HepG2 (cell line): ENCODE data around the gene ARHGEF40. TPM values are rescaled to one million over a fixed set of nuclear protein-coding genes. Genes with fewer than 3 reads are reported as not detected.

ENCODE experiments used
- AKAP8 ChIP-seq: sonication (generic); formaldehyde crosslinking; IDR thresholded peaks from 2 replicates; pipeline ENCODE4 v1.5.1; 2020; ENCODE audit warnings: mild to moderate bottlenecking, missing genetic modification reagents
- CEBPB ChIP-seq: IDR thresholded peaks from 2 replicates; pipeline ENCODE4 v1.6.1; 2011; ENCODE audit warnings: low read depth, low read length, improper control_type of control experiment, borderline replicate concordance
- EP300 ChIP-seq, 3 experiments: sonication (generic) in 1 of 3; formaldehyde crosslinking in 1 of 3; IDR thresholded peaks; 2 replicates each; pipeline versions ENCODE4 v1.5.1 to v1.6.1; 2011 to 2020; ENCODE audit warnings: low read depth in 2 of 3, low read length in 2 of 3, borderline replicate concordance in 1 of 3, improper control_type of control experiment in 1 of 3, mild to moderate bottlenecking in 1 of 3, missing genetic modification reagents in 1 of 3, moderate library complexity in 1 of 3
- FOXK1 ChIP-seq: sonication (generic); formaldehyde crosslinking; IDR thresholded peaks from 2 replicates; pipeline ENCODE4 v1.4.0; 2020; ENCODE audit warnings: low read depth, missing genetic modification reagents, borderline replicate concordance
- KDM1A ChIP-seq: IDR thresholded peaks from 2 replicates; pipeline ENCODE4 v1.6.1; 2016; ENCODE audit warnings: missing compliant biosample characterization
- KDM2A ChIP-seq: sonication (generic); formaldehyde crosslinking; IDR thresholded peaks from 2 replicates; pipeline ENCODE4 v1.4.0; 2020; ENCODE audit warnings: low read depth, missing genetic modification reagents, borderline replicate concordance
- KLF9 ChIP-seq: IDR thresholded peaks from 2 replicates; pipeline ENCODE4 v1.6.1; 2016; ENCODE audit warnings: low read depth
- RXRA ChIP-seq: sonication (generic); formaldehyde crosslinking; IDR thresholded peaks from 2 replicates; pipeline ENCODE4 v1.5.1; 2020; ENCODE audit warnings: missing genetic modification reagents
- SMAD3 ChIP-seq: sonication (generic); formaldehyde crosslinking; IDR thresholded peaks from 2 replicates; pipeline ENCODE4 v1.4.0; 2020; ENCODE audit warnings: missing genetic modification reagents
- TARDBP ChIP-seq: sonication (generic); formaldehyde crosslinking; IDR thresholded peaks from 2 replicates; pipeline ENCODE4 v1.8.0; 2022; ENCODE audit warnings: mild to moderate bottlenecking, missing genetic modification reagents
- TBL1XR1 ChIP-seq: fragments of 150-350 bp; IDR thresholded peaks from 2 replicates; pipeline ENCODE4 v1.6.1; 2014; ENCODE audit warnings: borderline replicate concordance, low read length; ENCODE audit not compliant: partially characterized antibody
- YEATS2 ChIP-seq: sonication (generic); formaldehyde crosslinking; IDR thresholded peaks from 2 replicates; pipeline ENCODE4 v1.4.0; 2020; ENCODE audit warnings: missing genetic modification reagents, borderline replicate concordance
- ZNF501 ChIP-seq: sonication (generic); formaldehyde crosslinking; IDR thresholded peaks from 2 replicates; pipeline ENCODE4 v1.5.1; 2020; ENCODE audit warnings: mild to moderate bottlenecking, moderate library complexity, missing genetic modification reagents
- ZNF543 ChIP-seq: sonication (generic); formaldehyde crosslinking; IDR thresholded peaks from 2 replicates; pipeline ENCODE4 v1.4.0; 2020; ENCODE audit warnings: mild to moderate bottlenecking, missing genetic modification reagents
- ZNF670 ChIP-seq: sonication (generic); formaldehyde crosslinking; IDR thresholded peaks from 2 replicates; pipeline ENCODE4 v1.8.0; 2022; ENCODE audit warnings: mild to moderate bottlenecking, missing genetic modification reagents, borderline replicate concordance
- ZSCAN9 ChIP-seq: IDR thresholded peaks from 2 replicates; pipeline ENCODE4 v1.6.1; 2016; ENCODE audit warnings: borderline replicate concordance
- polyA plus RNA-seq, 8 experiments: library from polyadenylated mRNA; depleted of rRNA in 3 of 8; stranded (reverse) in 7 of 8; unstranded in 1 of 8; fragments of >200 nt; fragmentation: Illumina TruSeq in 4 of 8; extraction: Trizol in 4 of 8; gene quantifications; 2 replicates each; pipeline versions ENCODE4 v1.2.1 to v1.2.3, GENCODE V29; 2011 to 2016; ENCODE audit warnings: low read depth in 4 of 8, missing spikeins in 1 of 8, mixed read lengths in 1 of 8; ENCODE audit not compliant: insufficient read depth in 1 of 8
- total RNA-seq, 5 experiments: library from RNA; depleted of rRNA; stranded (reverse); fragments of >200 nt; fragmentation: Illumina TruSeq; extraction: Trizol; gene quantifications; 2 replicates each; pipeline ENCODE4 v1.2.3, GENCODE V29; 2016; ENCODE audit warnings: low read depth in 1 of 5
- TF ChIP-seq, protein P1 (sequence below): sonication (generic); formaldehyde crosslinking; IDR thresholded peaks from 2 replicates; pipeline ENCODE4; 2020; ENCODE audit warnings: missing genetic modification reagents, mild to moderate bottlenecking, borderline replicate concordance
- TF ChIP-seq, protein P2 (sequence below): sonication (generic); formaldehyde crosslinking; IDR thresholded peaks from 2 replicates; pipeline ENCODE4 v1.4.0; 2020; ENCODE audit warnings: missing genetic modification reagents
- TF ChIP-seq, protein P3 (sequence below): sonication (generic); formaldehyde crosslinking; IDR thresholded peaks from 2 replicates; pipeline ENCODE4 v1.5.1; 2020; ENCODE audit warnings: mild to moderate bottlenecking, moderate library complexity, missing genetic modification reagents

The ARHGEF40 gene
- total and polyA plus RNA-seq, 2 of the 13 experiments (the other 11 are each of a cell fraction or from before 2014, with no cell fraction given), result 28.1 to 78.1 TPM

DNA sequence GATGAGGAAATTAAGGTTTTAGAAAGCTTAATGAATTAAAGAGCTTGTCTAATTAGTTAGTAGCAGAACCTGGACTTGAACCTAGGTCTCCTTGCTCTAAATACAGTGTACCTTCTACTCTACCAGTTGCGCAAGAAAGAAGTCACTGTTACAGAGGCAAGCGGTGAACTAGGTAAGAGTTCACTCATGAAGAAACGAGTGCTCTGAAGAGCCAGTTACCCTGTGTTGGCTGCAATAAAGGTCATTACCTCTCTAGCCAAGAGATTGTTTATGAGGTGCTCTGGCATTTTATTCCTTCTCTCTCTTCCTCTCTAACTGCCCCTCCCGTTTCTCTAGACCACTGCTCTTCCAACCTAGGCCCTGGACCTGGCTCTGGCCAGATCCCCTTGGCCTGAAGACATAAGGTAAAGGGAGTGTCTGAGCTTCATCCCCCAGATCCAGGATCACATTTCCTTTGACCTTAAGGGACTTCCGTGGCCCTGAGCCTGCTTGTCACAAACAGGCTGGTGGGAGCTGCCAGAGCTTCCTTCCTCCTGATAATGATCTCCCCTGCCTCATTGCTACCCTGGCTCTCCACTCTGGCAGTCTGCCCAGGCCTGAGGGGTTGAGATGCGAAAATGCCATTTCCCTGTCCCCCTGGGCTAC is 26.0 kb upstream of the ARHGEF40 start (continued):
- TF ChIP-seq AKAP8 (CRISPR knock-in tag) (peak; percentile 76; the same call in 1 of the 2 replicates), ZNF543 (no peak), EP300 (IDR thresholded peaks at IDR 0.05; ENCODE audit: low read depth in 2 of 2, low read length in 2 of 2) (peak in 1 of 2 experiments; percentile 65; a peak in 2 of 4 replicates), EP300 (CRISPR knock-in tag; IDR thresholded peaks at IDR 0.05; ENCODE audit: borderline replicate concordance) (no peak), KLF9 (0 out of 2 replicates have a peak, but pooled peaks have one; percentile 15), RXRA (peak; percentile 81; the same call in 1 of the 2 replicates), ZNF501 (CRISPR knock-in tag) (peak; percentile 30; the same call in 1 of the 2 replicates), SMAD3 (0 out of 2 replicates have a peak, but pooled peaks have one; percentile 29), YEATS2 (no peak; the same call in 1 of the 2 replicates), ZSCAN9 (CRISPR knock-in tag) (peak; percentile 27), KDM1A (0 out of 2 replicates have a peak, but pooled peaks have one; percentile 35), TBL1XR1 (peak; percentile 73), FOXK1 (peak; percentile 63; the same call in 1 of the 2 replicates), TARDBP (CRISPR knock-in tag) (peak; percentile 68; the same call in 1 of the 2 replicates), KDM2A (CRISPR knock-in tag) (peak; percentile 31; the same call in 1 of the 2 replicates), CEBPB (peak; percentile 99), ZNF670 (0 out of 2 replicates have a peak, but pooled peaks have one; percentile 62)
- TF ChIP-seq, protein P1, sequence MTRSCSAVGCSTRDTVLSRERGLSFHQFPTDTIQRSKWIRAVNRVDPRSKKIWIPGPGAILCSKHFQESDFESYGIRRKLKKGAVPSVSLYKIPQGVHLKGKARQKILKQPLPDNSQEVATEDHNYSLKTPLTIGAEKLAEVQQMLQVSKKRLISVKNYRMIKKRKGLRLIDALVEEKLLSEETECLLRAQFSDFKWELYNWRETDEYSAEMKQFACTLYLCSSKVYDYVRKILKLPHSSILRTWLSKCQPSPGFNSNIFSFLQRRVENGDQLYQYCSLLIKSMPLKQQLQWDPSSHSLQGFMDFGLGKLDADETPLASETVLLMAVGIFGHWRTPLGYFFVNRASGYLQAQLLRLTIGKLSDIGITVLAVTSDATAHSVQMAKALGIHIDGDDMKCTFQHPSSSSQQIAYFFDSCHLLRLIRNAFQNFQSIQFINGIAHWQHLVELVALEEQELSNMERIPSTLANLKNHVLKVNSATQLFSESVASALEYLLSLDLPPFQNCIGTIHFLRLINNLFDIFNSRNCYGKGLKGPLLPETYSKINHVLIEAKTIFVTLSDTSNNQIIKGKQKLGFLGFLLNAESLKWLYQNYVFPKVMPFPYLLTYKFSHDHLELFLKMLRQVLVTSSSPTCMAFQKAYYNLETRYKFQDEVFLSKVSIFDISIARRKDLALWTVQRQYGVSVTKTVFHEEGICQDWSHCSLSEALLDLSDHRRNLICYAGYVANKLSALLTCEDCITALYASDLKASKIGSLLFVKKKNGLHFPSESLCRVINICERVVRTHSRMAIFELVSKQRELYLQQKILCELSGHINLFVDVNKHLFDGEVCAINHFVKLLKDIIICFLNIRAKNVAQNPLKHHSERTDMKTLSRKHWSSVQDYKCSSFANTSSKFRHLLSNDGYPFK (CRISPR knock-in tag), result 0 out of 2 replicates have a peak, but pooled peaks have one; percentile 15
- TF ChIP-seq, protein P2, sequence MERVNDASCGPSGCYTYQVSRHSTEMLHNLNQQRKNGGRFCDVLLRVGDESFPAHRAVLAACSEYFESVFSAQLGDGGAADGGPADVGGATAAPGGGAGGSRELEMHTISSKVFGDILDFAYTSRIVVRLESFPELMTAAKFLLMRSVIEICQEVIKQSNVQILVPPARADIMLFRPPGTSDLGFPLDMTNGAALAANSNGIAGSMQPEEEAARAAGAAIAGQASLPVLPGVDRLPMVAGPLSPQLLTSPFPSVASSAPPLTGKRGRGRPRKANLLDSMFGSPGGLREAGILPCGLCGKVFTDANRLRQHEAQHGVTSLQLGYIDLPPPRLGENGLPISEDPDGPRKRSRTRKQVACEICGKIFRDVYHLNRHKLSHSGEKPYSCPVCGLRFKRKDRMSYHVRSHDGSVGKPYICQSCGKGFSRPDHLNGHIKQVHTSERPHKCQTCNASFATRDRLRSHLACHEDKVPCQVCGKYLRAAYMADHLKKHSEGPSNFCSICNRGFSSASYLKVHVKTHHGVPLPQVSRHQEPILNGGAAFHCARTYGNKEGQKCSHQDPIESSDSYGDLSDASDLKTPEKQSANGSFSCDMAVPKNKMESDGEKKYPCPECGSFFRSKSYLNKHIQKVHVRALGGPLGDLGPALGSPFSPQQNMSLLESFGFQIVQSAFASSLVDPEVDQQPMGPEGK (CRISPR knock-in tag), result peak; percentile 48
- TF ChIP-seq, protein P3, sequence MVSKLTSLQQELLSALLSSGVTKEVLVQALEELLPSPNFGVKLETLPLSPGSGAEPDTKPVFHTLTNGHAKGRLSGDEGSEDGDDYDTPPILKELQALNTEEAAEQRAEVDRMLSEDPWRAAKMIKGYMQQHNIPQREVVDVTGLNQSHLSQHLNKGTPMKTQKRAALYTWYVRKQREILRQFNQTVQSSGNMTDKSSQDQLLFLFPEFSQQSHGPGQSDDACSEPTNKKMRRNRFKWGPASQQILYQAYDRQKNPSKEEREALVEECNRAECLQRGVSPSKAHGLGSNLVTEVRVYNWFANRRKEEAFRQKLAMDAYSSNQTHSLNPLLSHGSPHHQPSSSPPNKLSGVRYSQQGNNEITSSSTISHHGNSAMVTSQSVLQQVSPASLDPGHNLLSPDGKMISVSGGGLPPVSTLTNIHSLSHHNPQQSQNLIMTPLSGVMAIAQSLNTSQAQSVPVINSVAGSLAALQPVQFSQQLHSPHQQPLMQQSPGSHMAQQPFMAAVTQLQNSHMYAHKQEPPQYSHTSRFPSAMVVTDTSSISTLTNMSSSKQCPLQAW, result peak; percentile 74; the same call in 1 of the 2 replicates
